ENCODE results near the gene KCNJ2.

DNA sequence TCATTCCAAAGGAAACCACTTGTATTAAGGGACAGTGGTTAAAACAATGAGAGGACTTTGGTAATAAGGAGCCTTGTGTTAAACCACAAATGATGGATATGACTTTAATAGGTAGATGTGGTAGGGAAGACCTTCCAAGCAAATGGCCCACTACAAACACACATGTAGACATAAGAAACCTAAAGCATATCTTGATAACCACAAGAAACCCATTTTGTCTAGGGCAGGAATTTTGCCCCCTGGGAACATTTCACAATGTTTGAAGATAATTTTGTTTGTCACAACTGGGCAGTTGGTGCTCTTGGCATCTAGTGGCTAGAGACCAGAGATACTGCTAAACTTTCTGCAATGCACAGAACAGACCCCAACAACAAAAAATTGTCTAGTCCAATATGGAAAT is 25.8 kb downstream of the KCNJ2 start:
- TF ChIP-seq, protein P1, sequence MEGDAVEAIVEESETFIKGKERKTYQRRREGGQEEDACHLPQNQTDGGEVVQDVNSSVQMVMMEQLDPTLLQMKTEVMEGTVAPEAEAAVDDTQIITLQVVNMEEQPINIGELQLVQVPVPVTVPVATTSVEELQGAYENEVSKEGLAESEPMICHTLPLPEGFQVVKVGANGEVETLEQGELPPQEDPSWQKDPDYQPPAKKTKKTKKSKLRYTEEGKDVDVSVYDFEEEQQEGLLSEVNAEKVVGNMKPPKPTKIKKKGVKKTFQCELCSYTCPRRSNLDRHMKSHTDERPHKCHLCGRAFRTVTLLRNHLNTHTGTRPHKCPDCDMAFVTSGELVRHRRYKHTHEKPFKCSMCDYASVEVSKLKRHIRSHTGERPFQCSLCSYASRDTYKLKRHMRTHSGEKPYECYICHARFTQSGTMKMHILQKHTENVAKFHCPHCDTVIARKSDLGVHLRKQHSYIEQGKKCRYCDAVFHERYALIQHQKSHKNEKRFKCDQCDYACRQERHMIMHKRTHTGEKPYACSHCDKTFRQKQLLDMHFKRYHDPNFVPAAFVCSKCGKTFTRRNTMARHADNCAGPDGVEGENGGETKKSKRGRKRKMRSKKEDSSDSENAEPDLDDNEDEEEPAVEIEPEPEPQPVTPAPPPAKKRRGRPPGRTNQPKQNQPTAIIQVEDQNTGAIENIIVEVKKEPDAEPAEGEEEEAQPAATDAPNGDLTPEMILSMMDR (IDR thresholded peaks at IDR 0.05) = no peak
- no peak for TF ChIP-seq POLR2A (IDR thresholded peaks at IDR 0.05)

All from thyroid gland (tissue), 4 donors.